ENCODE data around the gene SERPINA9. TPM values are rescaled to one million over a fixed set of nuclear protein-coding genes. Genes with fewer than 3 reads are reported as not detected.

The SERPINA9 gene
- total and polyA plus RNA-seq, 2 of the 8 experiments (the other 6 are each of a cell fraction or from before 2014, with no cell fraction given) = not detected

GRCh38 chr14:94524093-94524492 lies 48.1 kb upstream of the SERPINA9 start (continued):
- no peak for TF ChIP-seq SP4 (IDR thresholded peaks at IDR 0.05; ENCODE audit: low read length)

Measured in H1 (cell line).